HepG2 (cell line): ENCODE data around the gene ZNF23. TPM values are rescaled to one million over a fixed set of nuclear protein-coding genes. Genes with fewer than 3 reads are reported as not detected.

Experiments
- ATAC-seq: fragments of 200-7000 bp; cut with Tn5 transposase; 3 replicates; pipeline ENCODE4 v1.9.1; 2020; ENCODE audit warnings: mild to moderate bottlenecking, moderate library complexity
- BruUV-seq: library from RNA; stranded (reverse); fragments of 400-500 nt; replicated peaks from 2 replicates; lab custom pipeline; 2021; lab: Mats Ljungman, UMichigan
- CTCF ChIA-PET: fragments of 300-600 bp; formaldehyde crosslinking; extraction: SDS; loops from one replicate; lab custom pipeline; 2021; ENCODE audit warnings: low total read pairs, inconsistent platforms, low intra/inter-chr PET ratio; lab: Yijun Ruan, JAX
- POLR2A ChIA-PET: fragments of 350-600 bp; sonication (Branson Sonifier 250); formaldehyde crosslinking; loops from one replicate; lab custom pipeline; 2020; ENCODE audit warnings: antibody characterized with exemption, inconsistent platforms; lab: Yijun Ruan, JAX
- DNase-seq: peaks from one replicate; pipeline ENCODE4 v3.0.0-alpha.2; 2015; ENCODE audit warnings: low spot score
- FAIRE-seq: peaks from 3 replicates; lab custom pipeline; 2011; peaks lifted over from hg19 to GRCh38; lab: Jason Lieb, UNC
- H2AFZ ChIP-seq: one replicate; pipeline ENCODE4 v1.6.1; 2011; ENCODE audit warnings: low read length, inconsistent platforms
- H3K27ac ChIP-seq: fragments of 300-600 bp; 3 replicates; pipeline ENCODE4 v1.8.0; 2011; ENCODE audit warnings: mixed run types, mild to moderate bottlenecking, mixed read lengths, low read length, inconsistent platforms; ENCODE audit not compliant: insufficient read depth; ENCODE audit errors: extremely low read length
- H3K27me3 ChIP-seq, 2 experiments: fragments of 200-600 bp in 1 of 2; 2 replicates in 1 of 2; 3 replicates in 1 of 2; pipeline versions ENCODE4 v1.6.0 to v1.8.0; 2011; ENCODE audit warnings: low read length in 2 of 2, mild to moderate bottlenecking in 2 of 2, moderate library complexity in 2 of 2, inconsistent platforms in 1 of 2; ENCODE audit not compliant: insufficient read depth in 2 of 2, control insufficient read depth in 1 of 2
- H3K36me3 ChIP-seq, 2 experiments: fragments of 200-600 bp in 1 of 2; replicated peaks in 1 of 2; 2 replicates in 1 of 2; 3 replicates in 1 of 2; pipeline versions ENCODE4 v1.5.1 to v1.8.0; 2011; ENCODE audit warnings: low read length in 2 of 2, inconsistent platforms in 1 of 2; ENCODE audit not compliant: insufficient read depth in 2 of 2, control insufficient read depth in 1 of 2
- H3K4me1 ChIP-seq: 2 replicates; pipeline ENCODE4 v1.5.1; 2012; ENCODE audit warnings: low read length, inconsistent platforms; ENCODE audit not compliant: insufficient read depth
- H3K4me2 ChIP-seq: 2 replicates; pipeline ENCODE4 v1.6.0; 2011; ENCODE audit warnings: low read depth, low read length, inconsistent platforms
- H3K4me3 ChIP-seq, 3 experiments: fragments of 200-600 bp in 1 of 3; sonication (generic), shearing (Covaris generic) in 1 of 3; replicated peaks in 1 of 3; 2 replicates each; pipeline ENCODE4 v1.5.1; 2011 to 2016; ENCODE audit warnings: low read length in 3 of 3, inconsistent platforms in 2 of 3, low read depth in 2 of 3, mild to moderate bottlenecking in 2 of 3, control low read depth in 1 of 3, mixed read lengths in 1 of 3; ENCODE audit not compliant: insufficient read depth in 1 of 3
- H3K79me2 ChIP-seq: one replicate; pipeline ENCODE4 v1.6.1; 2011; ENCODE audit warnings: low read length, inconsistent platforms; ENCODE audit not compliant: insufficient read depth
- H3K9ac ChIP-seq: 2 replicates; pipeline ENCODE4 v1.6.0; 2011; ENCODE audit warnings: mild to moderate bottlenecking, low read depth, low read length, inconsistent platforms; ENCODE audit not compliant: insufficient read depth
- H3K9me3 ChIP-seq: 2 replicates; pipeline ENCODE4 v1.5.1; 2012; ENCODE audit warnings: mild to moderate bottlenecking, low read length
- H4K20me1 ChIP-seq: 2 replicates; pipeline ENCODE4 v1.6.0; 2011; ENCODE audit warnings: inconsistent platforms, mild to moderate bottlenecking, low read length, moderate library complexity; ENCODE audit not compliant: insufficient read depth
- CEBPB ChIP-seq: IDR thresholded peaks from 2 replicates; pipeline ENCODE4 v1.6.1; 2011; ENCODE audit warnings: low read depth, low read length, improper control_type of control experiment, borderline replicate concordance
- GABPA ChIP-seq, 2 experiments: IDR thresholded peaks; 2 replicates each; pipeline ENCODE4 v1.6.1; 2011 to 2016; ENCODE audit warnings: low read depth in 2 of 2, low read length in 1 of 2, missing biosample characterization in 1 of 2, missing genetic modification characterization in 1 of 2
- WGBS: methylation state at CpG from one replicate; pipeline ENCODE4 v1.1.6; 2017; ENCODE audit warnings: low lambda C conversion rate; 5-methylcytosine and 5-hydroxymethylcytosine counted together
- in situ Hi-C: cut with HindIII; loops from 2 replicates; pipeline ENCODE4 v1.10.0; 2017; ENCODE audit warnings: low pct_unique_long_range_greater_than_20kb; ENCODE audit not compliant: extremely low pct_ligation_motif_present
- intact Hi-C: fragments of 100-400 bp; cut with micrococcal nuclease; formaldehyde crosslinking; loops from one replicate; pipeline ENCODE4 v1.10.0; 2022; ENCODE audit not compliant: unreplicated experiment
- polyA plus RNA-seq, 8 experiments: library from polyadenylated mRNA; depleted of rRNA in 3 of 8; stranded (reverse) in 7 of 8; unstranded in 1 of 8; fragments of >200 nt; fragmentation: Illumina TruSeq in 4 of 8; extraction: Trizol in 4 of 8; gene quantifications; 2 replicates each; pipeline versions ENCODE4 v1.2.1 to v1.2.3, GENCODE V29; 2011 to 2016; ENCODE audit warnings: low read depth in 4 of 8, missing spikeins in 1 of 8, mixed read lengths in 1 of 8; ENCODE audit not compliant: insufficient read depth in 1 of 8
- total RNA-seq, 5 experiments: library from RNA; depleted of rRNA; stranded (reverse); fragments of >200 nt; fragmentation: Illumina TruSeq; extraction: Trizol; gene quantifications; 2 replicates each; pipeline ENCODE4 v1.2.3, GENCODE V29; 2016; ENCODE audit warnings: low read depth in 1 of 5

ZNF23 gene
- total and polyA plus RNA-seq, 2 of the 13 experiments (the other 11 are each of a cell fraction or from before 2014, with no cell fraction given) = 8.6 to 12.2 TPM

DNA sequence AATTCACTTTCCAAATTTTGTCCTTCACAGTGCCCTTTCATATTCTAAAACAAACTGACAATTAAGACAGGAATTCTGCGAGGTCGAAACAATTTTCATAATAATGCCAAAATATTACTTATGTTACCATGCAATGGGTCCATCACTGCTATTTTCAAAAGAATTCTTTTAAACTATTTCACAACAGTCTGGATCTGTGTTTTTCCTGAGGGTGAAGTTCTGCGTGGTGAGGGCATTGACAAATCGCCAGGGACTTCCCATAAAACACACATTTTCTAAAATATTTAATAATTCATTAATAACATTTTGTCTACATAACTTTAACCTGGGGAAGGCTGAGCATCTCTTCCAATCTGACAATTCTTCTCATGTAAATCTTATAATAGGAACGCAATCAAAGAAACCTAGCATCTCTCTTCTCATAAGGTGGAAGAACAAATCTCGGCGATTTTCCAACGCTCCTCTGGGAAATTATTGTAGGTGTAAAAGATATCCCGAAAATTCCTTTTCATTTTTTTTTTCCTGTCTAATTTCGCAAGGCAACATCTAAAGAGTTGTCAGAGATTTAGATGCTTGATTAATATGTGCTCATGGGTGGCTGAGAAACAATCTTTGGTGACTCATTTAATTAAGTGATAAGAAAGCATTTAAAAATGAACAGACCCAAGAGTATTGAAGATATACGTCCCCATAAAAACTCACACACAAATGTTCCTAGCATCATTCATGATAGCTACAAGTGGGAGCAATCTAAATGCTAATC, 62.1 kb downstream of the ZNF23 start:
- Histone ChIP-seq H4K20me1 (no peaks in the 10 kb centered on the region), H3K4me1 (peaks cover 9% of the 10 kb centered on the region), H3K9ac (no peak overlapping the region), H3K79me2 (no peaks in the 10 kb centered on the region), H3K36me3 (no peaks in the 10 kb centered on the region), H3K27me3 (peaks cover 8 to 64% of the 10 kb centered on the region in 2 experiments), H3K4me3 (no peak overlapping the region), H3K4me2 (no peak overlapping the region), H2AFZ (no peak overlapping the region), H3K27ac (no peak overlapping the region), H3K9me3 (no peaks in the 10 kb centered on the region)
- DNase-seq (no peak), FAIRE-seq (no peak), ATAC-seq (no peak)
- WGBS = 36% methylated on average over 11 of the region's 11 CpGs
- no peak for TF ChIP-seq GABPA (IDR thresholded peaks at IDR 0.05; ENCODE audit: low read depth, low read length)
- TF ChIP-seq GABPA (CRISPR knock-in tag; IDR thresholded peaks at IDR 0.05; ENCODE audit: low read depth) = no peak
- peak; percentile 51; the same call in 1 of the 2 replicates for TF ChIP-seq CEBPB
- intact Hi-C loops (no loop called here), in situ Hi-C loops (no loop called here)
- CTCF ChIA-PET = no interaction called here
- no TSS peak for BruUV-seq
- POLR2A ChIA-PET = no interaction called here

Other genes with a start within 250 kb of the ZNF23 start
- gene HYDIN, start 231.5 kb downstream of the ZNF23 start, total RNA-seq (2016; rRNA removed; fragmentation: Illumina TruSeq; extraction: Trizol) = 0.21 TPM in 1 of 2 replicates, not detected in the other
- gene HYDIN, start 231.5 kb downstream of the ZNF23 start, polyA plus RNA-seq (2011; rRNA removed) = not detected in 2 replicates
- 19.9 and 25.1 TPM in 2 replicates for gene CMTR2, start 172.8 kb downstream of the ZNF23 start, total RNA-seq (2016; rRNA removed; fragmentation: Illumina TruSeq; extraction: Trizol)
- gene CMTR2, start 172.8 kb downstream of the ZNF23 start, polyA plus RNA-seq (2011; rRNA removed) = 12.4 and 15.0 TPM in 2 replicates
- 0.22 and 0.40 TPM in 2 replicates for gene CALB2, start 103.5 kb downstream of the ZNF23 start, total RNA-seq (2016; rRNA removed; fragmentation: Illumina TruSeq; extraction: Trizol)
- 0.20 and 0.37 TPM in 2 replicates for gene CALB2, start 103.5 kb downstream of the ZNF23 start, polyA plus RNA-seq (2011; rRNA removed)
- not detected in 2 replicates for gene TLE7, start 20.2 kb downstream of the ZNF23 start, total RNA-seq (2016; rRNA removed; fragmentation: Illumina TruSeq; extraction: Trizol)
- gene TLE7, start 20.2 kb downstream of the ZNF23 start, polyA plus RNA-seq (2011; rRNA removed) = not detected in 2 replicates
- gene ZNF19, start 27.1 kb upstream of the ZNF23 start, total RNA-seq (2016; rRNA removed; fragmentation: Illumina TruSeq; extraction: Trizol) = 4.6 and 5.8 TPM in 2 replicates
- gene ZNF19, start 27.1 kb upstream of the ZNF23 start, polyA plus RNA-seq (2011; rRNA removed) = 3.2 and 3.7 TPM in 2 replicates
- gene CHST4, start 64.2 kb upstream of the ZNF23 start, total RNA-seq (2016; rRNA removed; fragmentation: Illumina TruSeq; extraction: Trizol) = not detected in 2 replicates
- not detected in 2 replicates for gene CHST4, start 64.2 kb upstream of the ZNF23 start, polyA plus RNA-seq (2011; rRNA removed)
- gene TAT, start 114.8 kb upstream of the ZNF23 start, total RNA-seq (2016; rRNA removed; fragmentation: Illumina TruSeq; extraction: Trizol) = 1.6 and 2.2 TPM in 2 replicates
- 5.8 and 6.5 TPM in 2 replicates for gene TAT, start 114.8 kb upstream of the ZNF23 start, polyA plus RNA-seq (2011; rRNA removed)
- 3.6 and 5.6 TPM in 2 replicates for gene MARVELD3, start 163.9 kb upstream of the ZNF23 start, total RNA-seq (2016; rRNA removed; fragmentation: Illumina TruSeq; extraction: Trizol)
- gene MARVELD3, start 163.9 kb upstream of the ZNF23 start, polyA plus RNA-seq (2011; rRNA removed) = 4.8 and 5.0 TPM in 2 replicates